K562 (cell line): ENCODE results near the gene FOXI1. TPM values are rescaled to one million over a fixed set of nuclear protein-coding genes. Genes with fewer than 3 reads are reported as not detected.

ENCODE experiments used
- ATAC-seq: fragments of 200-7000 bp; cut with Tn5 transposase; 3 replicates; pipeline ENCODE4 v1.9.1; 2020; ENCODE audit warnings: moderate library complexity
- BruUV-seq: library from RNA; stranded (reverse); fragments of 400-500 nt; replicated peaks from 2 replicates; lab custom pipeline; 2021; lab: Mats Ljungman, UMichigan
- CTCF ChIA-PET: fragments of 300-600 bp; formaldehyde crosslinking; extraction: SDS; loops from one replicate; lab custom pipeline; 2021; ENCODE audit warnings: low intra/inter-chr PET ratio; lab: Yijun Ruan, JAX
- POLR2A ChIA-PET: fragments of 300-600, 350-650 bp; sonication (Branson Sonifier 250); formaldehyde crosslinking; extraction: SDS; loops from one replicate; lab custom pipeline; 2021; ENCODE audit warnings: antibody characterized with exemption, inconsistent platforms; lab: Yijun Ruan, JAX
- DNase-seq, 4 experiments: peaks; one replicate each; pipeline versions ENCODE4 v3.0.0 to v3.0.0-alpha.2; 2011 to 2018; ENCODE audit warnings: low spot score in 3 of 4, mixed read lengths in 3 of 4; ENCODE audit errors: extremely low read depth in 1 of 4
- FAIRE-seq: peaks from 2 replicates; lab custom pipeline; 2011; peaks lifted over from hg19 to GRCh38; lab: Jason Lieb, UNC
- H2AFZ ChIP-seq: 2 replicates; pipeline ENCODE4 v1.6.0; 2011; ENCODE audit warnings: low read depth, low read length, control low read depth, inconsistent platforms
- H3K27ac ChIP-seq: fragments of 200-600 bp; 3 replicates; pipeline ENCODE4 v1.8.0; 2011; ENCODE audit warnings: low read depth, mild to moderate bottlenecking, control low read depth, inconsistent platforms, low read length, moderate library complexity, mixed read lengths; ENCODE audit errors: extremely low read depth
- H3K27me3 ChIP-seq, 2 experiments: fragments of 300-600 bp in 1 of 2; 2 replicates in 1 of 2; 3 replicates in 1 of 2; pipeline versions ENCODE4 v1.6.0 to v1.8.0; 2011; ENCODE audit warnings: inconsistent platforms in 2 of 2, low read length in 2 of 2, mild to moderate bottlenecking in 1 of 2, mixed read lengths in 1 of 2, moderate library complexity in 1 of 2; ENCODE audit not compliant: control insufficient read depth in 2 of 2, insufficient read depth in 2 of 2
- H3K36me3 ChIP-seq: fragments of 300-600 bp; 3 replicates; pipeline ENCODE4 v1.8.0; 2011; ENCODE audit warnings: mild to moderate bottlenecking, low read length, inconsistent platforms; ENCODE audit not compliant: control insufficient read depth, insufficient read depth
- H3K4me1 ChIP-seq, 2 experiments: fragments of 200-600 bp in 1 of 2; replicated peaks in 1 of 2; 2 replicates in 1 of 2; 3 replicates in 1 of 2; pipeline versions ENCODE4 v1.5.1 to v1.8.0; 2011; ENCODE audit warnings: inconsistent platforms in 2 of 2, low read length in 2 of 2, mild to moderate bottlenecking in 1 of 2, mixed read lengths in 1 of 2, moderate library complexity in 1 of 2; ENCODE audit not compliant: control insufficient read depth in 2 of 2, insufficient read depth in 2 of 2
- H3K4me2 ChIP-seq: 2 replicates; pipeline ENCODE4 v1.6.1; 2011; ENCODE audit warnings: low read length, control low read depth, inconsistent platforms, mixed read lengths; ENCODE audit not compliant: insufficient read depth
- H3K4me3 ChIP-seq: fragments of 200-600 bp; sonication (generic), shearing (Covaris generic); 2 replicates; pipeline ENCODE4 v1.5.1; 2016; ENCODE audit warnings: control low read depth, inconsistent platforms
- H3K79me2 ChIP-seq: fragments of 200-600 bp; 3 replicates; pipeline ENCODE4 v1.8.0; 2011; ENCODE audit warnings: low read length, inconsistent platforms; ENCODE audit not compliant: control insufficient read depth, insufficient read depth
- H3K9ac ChIP-seq, 2 experiments: 2 replicates each; pipeline versions ENCODE4 v1.6.0 to v1.6.1; 2011; ENCODE audit warnings: low read depth in 2 of 2, low read length in 2 of 2, control low read depth in 1 of 2, inconsistent platforms in 1 of 2, mild to moderate bottlenecking in 1 of 2, mixed read lengths in 1 of 2; ENCODE audit not compliant: insufficient read depth in 1 of 2
- H3K9me1 ChIP-seq: one replicate; pipeline ENCODE4 v1.6.0; 2011; ENCODE audit warnings: inconsistent platforms, mild to moderate bottlenecking, low read length, moderate library complexity; ENCODE audit not compliant: control insufficient read depth, insufficient read depth
- H3K9me3 ChIP-seq: replicated peaks from 2 replicates; pipeline ENCODE4 v1.5.1; 2011; ENCODE audit warnings: low read depth, low read length, inconsistent platforms; ENCODE audit not compliant: control insufficient read depth, insufficient read depth
- H4K20me1 ChIP-seq: replicated peaks from 2 replicates; pipeline ENCODE4 v1.6.1; 2011; ENCODE audit warnings: low read length, inconsistent platforms, mixed read lengths; ENCODE audit not compliant: control insufficient read depth, insufficient read depth
- ARHGAP35 ChIP-seq: fragments of 450-650 bp; IDR thresholded peaks from 2 replicates; pipeline ENCODE4 v1.6.1; 2018; ENCODE audit not compliant: partially characterized antibody
- CBFA2T2 ChIP-seq: fragments of 450-650 bp; conservative IDR thresholded peaks from 2 replicates; pipeline ENCODE4 v1.6.1; 2017; ENCODE audit warnings: mild to moderate bottlenecking
- ILF3 ChIP-seq: fragments of 450-650 bp; IDR thresholded peaks from 2 replicates; pipeline ENCODE4 v1.6.1; 2018; ENCODE audit warnings: antibody characterized with exemption, mild to moderate bottlenecking, moderate library complexity, borderline replicate concordance
- KLF16 ChIP-seq: IDR thresholded peaks from 2 replicates; pipeline ENCODE4 v1.6.1; 2016; ENCODE audit warnings: antibody characterized with exemption
- SFPQ ChIP-seq: fragments of 200-400 bp; formaldehyde crosslinking; IDR thresholded peaks from 2 replicates; pipeline ENCODE4 v1.6.1; 2017; ENCODE audit warnings: mild to moderate bottlenecking, low read depth, low read length, moderate library complexity
- SNRNP70 ChIP-seq: fragments of 200-400 bp; formaldehyde crosslinking; optimal IDR thresholded peaks from 2 replicates; pipeline ENCODE3; 2017; ENCODE audit warnings: low read depth, low read length
- TAF7 ChIP-seq: fragments of 450-650 bp; IDR thresholded peaks from 2 replicates; pipeline ENCODE4 v1.6.1; 2016; ENCODE audit warnings: missing genetic modification characterization, missing compliant biosample characterization
- TRIM25 ChIP-seq: fragments of 450-650 bp; IDR thresholded peaks from 2 replicates; pipeline ENCODE4 v1.7.0; 2016; ENCODE audit warnings: borderline replicate concordance
- TSC22D4 ChIP-seq: fragments of 450-650 bp; IDR thresholded peaks from 2 replicates; pipeline ENCODE4 v1.6.1; 2016; ENCODE audit warnings: missing genetic modification characterization, missing biosample characterization, control low read depth
- XRCC3 ChIP-seq: fragments of 450-650 bp; IDR thresholded peaks from 2 replicates; pipeline ENCODE4 v1.6.1; 2017; ENCODE audit warnings: mild to moderate bottlenecking, moderate library complexity
- ZBTB1 ChIP-seq: sonication (generic); formaldehyde crosslinking; IDR thresholded peaks from 2 replicates; pipeline ENCODE4 v1.8.1; 2023; ENCODE audit warnings: missing genetic modification reagents, low read depth, mild to moderate bottlenecking, borderline replicate concordance
- ZBTB33 ChIP-seq: sonication (generic); formaldehyde crosslinking; IDR thresholded peaks from 2 replicates; pipeline ENCODE4 v1.8.1; 2023; ENCODE audit warnings: mild to moderate bottlenecking, missing genetic modification reagents
- ZNF12 ChIP-seq: sonication (generic); formaldehyde crosslinking; IDR thresholded peaks from 2 replicates; pipeline ENCODE4 v1.4.0; 2020; ENCODE audit warnings: mild to moderate bottlenecking, missing genetic modification reagents
- ZNF518B ChIP-seq: fragments of 250-450 bp; sonication (Bioruptor Pico); IDR thresholded peaks from 2 replicates; pipeline ENCODE4 v1.5.0; 2021; ENCODE audit warnings: mild to moderate bottlenecking, moderate library complexity
- ZNF668 ChIP-seq: fragments of 250-450 bp; sonication (Bioruptor Pico); IDR thresholded peaks from 2 replicates; pipeline ENCODE4 v1.8.0; 2022; ENCODE audit warnings: mild to moderate bottlenecking, inconsistent platforms
- WGBS: fragments of 100-300 bp; shearing (Covaris generic); methylation state at CpG from one replicate; pipeline ENCODE4 v1.1.6; 2016; ENCODE audit warnings: low coverage, mixed read lengths; ENCODE audit not compliant: insufficient coverage; ENCODE audit errors: missing lambda C conversion rate; 5-methylcytosine and 5-hydroxymethylcytosine counted together
- in situ Hi-C: fragments of 300-500 bp; cut with MboI; formaldehyde crosslinking; loops from 4 replicates; pipeline ENCODE4 v1.15.0; 2018; ENCODE audit warnings: inconsistent platforms, mixed read lengths
- intact Hi-C: fragments of 100-400 bp; cut with micrococcal nuclease; formaldehyde crosslinking; loops from 2 replicates; pipeline ENCODE4 v1.14.2; 2022
- polyA plus RNA-seq, 8 experiments: library from polyadenylated mRNA; depleted of rRNA in 4 of 8; stranded (reverse) in 5 of 8; unstranded in 3 of 8; fragments of >200 nt; fragmentation: Nextera tagmentation in 2 of 8; fragmentation: Illumina TruSeq in 1 of 8; extraction: Ambion mirVana in 2 of 8; extraction: Trizol in 1 of 8; gene quantifications; 2 replicates each; pipeline versions ENCODE4 v1.2.1 to v1.2.3, GENCODE V29; 2011 to 2014; ENCODE audit warnings: inconsistent platforms in 1 of 8, missing spikeins in 1 of 8
- total RNA-seq, 7 experiments: library from RNA; depleted of rRNA in 6 of 7; stranded (reverse); fragments of >200 nt in 6 of 7; fragmentation: Illumina TruSeq in 2 of 7; extraction: Trizol in 2 of 7; gene quantifications; 2 replicates each; pipeline versions ENCODE4 v1.2.1 to v1.2.3, GENCODE V29; 2011 to 2021; ENCODE audit warnings: low replicate concordance in 1 of 7

Gene FOXI1
- total and polyA plus RNA-seq, 9 of the 15 experiments (the other 6 are each of a cell fraction or from before 2014, with no cell fraction given): not detected

- H3K27ac ChIP-seq: no peak overlapping the region
- ATAC-seq (no peak), FAIRE-seq (no peak), DNase-seq (no peak)
- in situ Hi-C loops: no loop called here
- no peaks in the 10 kb centered on the region for H3K9me3 ChIP-seq
- 0% methylated on average over 1 of the region's 1 CpG for WGBS
- H3K9me1 ChIP-seq: no peaks in the 10 kb centered on the region
- H3K4me3 ChIP-seq: no peak overlapping the region
- intact Hi-C loops: no loop called here
- no peak overlapping the region for H3K9ac ChIP-seq
- no peaks in the 10 kb centered on the region for H3K4me1 ChIP-seq
- CTCF ChIA-PET: no interaction called here
- H4K20me1 ChIP-seq: no peaks in the 10 kb centered on the region
- H3K4me2 ChIP-seq: no peak overlapping the region
- H3K36me3 ChIP-seq: no peaks in the 10 kb centered on the region
- no peaks in the 10 kb centered on the region for H3K79me2 ChIP-seq
- H2AFZ ChIP-seq: no peak overlapping the region
- peaks cover 2 to 5% of the 10 kb centered on the region in 2 experiments; a peak in 2 of 5 replicates for H3K27me3 ChIP-seq
- no TSS peak for BruUV-seq
- POLR2A ChIA-PET: no interaction called here
- TF ChIP-seq ZNF518B (CRISPR knock-in tag) (no peak), ZNF12 (CRISPR knock-in tag) (no peak), ILF3 (no peak), ZBTB1 (CRISPR knock-in tag) (no peak), ARHGAP35 (no peak), TAF7 (tag) (no peak), ZBTB33 (CRISPR knock-in tag) (no peak), KLF16 (no peak), SFPQ (no peak), SNRNP70 (no peak), TRIM25 (no peak), TSC22D4 (no peak), XRCC3 (no peak), CBFA2T2 (no peak), ZNF668 (CRISPR knock-in tag) (no peak)
These were observed 20.9 kb downstream of the FOXI1 start for GRCh38 chr5:170126626-170127025.
